Right lobe of liver (tissue), 6 donors: ENCODE measurements around the gene ZNF784. TPM values are rescaled to one million over a fixed set of nuclear protein-coding genes. Genes with fewer than 3 reads are reported as not detected.

ENCODE experiments used
- ATAC-seq, 4 donors: fragments of 200-7000 bp; cut with Tn5 transposase; one replicate each; pipeline ENCODE4 v1.9.1; 2020; ENCODE audit warnings: mild to moderate bottlenecking in 4 of 4, moderate library complexity in 4 of 4
- DNase-seq, 3 donors: peaks; one replicate each; pipeline ENCODE4 v3.0.0-alpha.2; 2020
- H3K27ac ChIP-seq, 3 donors: fragments of 200-600 bp; one replicate each; pipeline ENCODE4 v1.8.0; 2022
- H3K27me3 ChIP-seq, 2 donors: fragments of 200-600 bp; one replicate each; pipeline ENCODE4 v1.8.0; 2022
- H3K36me3 ChIP-seq, 4 donors: fragments of 200-600 bp; sonication (generic) in 1 of 4; one replicate each; pipeline versions ENCODE4 v1.5.1 to v1.8.0; 2017 to 2022; ENCODE audit warnings: control low read depth in 1 of 4
- H3K4me1 ChIP-seq, 4 donors: fragments of 200-600 bp; sonication (generic) in 1 of 4; one replicate each; pipeline versions ENCODE4 v1.5.1 to v1.8.0; 2017 to 2022; ENCODE audit warnings: control low read depth in 1 of 4
- H3K4me3 ChIP-seq, 3 donors: fragments of 200-600 bp; one replicate each; pipeline ENCODE4 v1.8.0; 2022
- H3K9me3 ChIP-seq, 4 donors: fragments of 200-600 bp; sonication (generic) in 1 of 4; one replicate each; pipeline versions ENCODE4 v1.5.1 to v1.8.0; 2017 to 2022; ENCODE audit warnings: control low read depth in 1 of 4
- CTCF ChIP-seq, 4 donors: fragments of 200-600 bp in 3 of 4; fragments of 450-650 bp in 1 of 4; IDR thresholded peaks; one replicate each; pipeline versions ENCODE4 v1.5.1 to v1.8.0; 2016 to 2022; ENCODE audit warnings: antibody characterized with exemption in 4 of 4, mild to moderate bottlenecking in 2 of 4
- POLR2A ChIP-seq: fragments of 450-650 bp; IDR thresholded peaks from one replicate; pipeline ENCODE4 v1.6.1; 2017; ENCODE audit warnings: antibody characterized with exemption, mild to moderate bottlenecking
- WGBS: methylation state at CpG from one replicate; pipeline ENCODE4 v1.1.6; 2018; ENCODE audit warnings: low coverage, low lambda C conversion rate; ENCODE audit not compliant: insufficient coverage; ENCODE audit errors: missing lambda C conversion rate; 5-methylcytosine and 5-hydroxymethylcytosine counted together
- intact Hi-C, 2 donors: fragments of 100-400 bp; cut with DNase I; formaldehyde crosslinking; loops; one replicate each; pipeline versions ENCODE4 v1.11.2 to v1.14.1; 2022
- total RNA-seq, 6 experiments: library from RNA; depleted of rRNA in 2 of 6; stranded (reverse); fragments of >200 nt in 2 of 6; fragmentation: NEBNext Ultra II Directional in 3 of 6; extraction: Animal tissue kit (Norgen Biotek cat#: 25700) in 3 of 6; gene quantifications; one replicate each; pipeline versions ENCODE4 v1.1.0 to v1.2.4, GENCODE V29; 2016 to 2023
- donor health status: DM: no; HTN: yes; CAD: no.
- donor health status: DM: no; HTN: no; CAD: no.
- donor health status: DM: no; HTN: no; CAD: no.
- donor health status: DM: no; HTN: yes; CAD: no.
- donor health status: DM: no; HTN: yes; CAD: no.

The ZNF784 gene
- total RNA-seq, 6 experiments from 2014 or later = 2.9 to 5.5 (median 4.1) TPM

- intact Hi-C loops = no loop called here
- Histone ChIP-seq H3K27me3 (no peaks in the 10 kb centered on the region), H3K4me1 (peaks cover 0 to 37% (median 10%) of the 10 kb centered on the region in 4 donors), H3K27ac (peak overlapping the region; percentile 47 to 76 (median 67)), H3K36me3 (peaks cover 0 to 10% (median 0%) of the 10 kb centered on the region in 4 donors), H3K9me3 (no peaks in the 10 kb centered on the region), H3K4me3 (peak overlapping the region; percentile 74 to 85 (median 81))
- DNase-seq (peak in 2 of 3 donors; percentile 30 to 71), ATAC-seq (peak; percentile 0 to 3 (median 2))
- 2% methylated on average over 9 of the region's 65 CpGs for WGBS
- no peak for TF ChIP-seq CTCF (IDR thresholded peaks at IDR 0.05)
- TF ChIP-seq POLR2A = no peak
Measured at GRCh38 chr19:55642153-55643002, 18.0 kb upstream of the ZNF784 start.

GRCh38 chr19:55641426-55642152, 17.2 kb upstream of the ZNF784 start:
- no peaks in the 10 kb centered on the region for H3K9me3 ChIP-seq
- intact Hi-C loops = no loop called here
- TF ChIP-seq CTCF (IDR thresholded peaks at IDR 0.05) = no peak
- no peak for TF ChIP-seq POLR2A
- no peaks in the 10 kb centered on the region for H3K27me3 ChIP-seq
- peaks cover 0 to 37% (median 11%) of the 10 kb centered on the region in 4 donors for H3K4me1 ChIP-seq
- H3K36me3 ChIP-seq = peaks cover 0 to 10% (median 0%) of the 10 kb centered on the region in 4 donors
- WGBS = under 1% methylated on average over 25 of the region's 25 CpGs
- DNase-seq = peak in 1 of 3 donors; percentile 39
- peak overlapping the region; percentile 74 to 85 (median 81) for H3K4me3 ChIP-seq
- H3K27ac ChIP-seq = peak overlapping the region; percentile 67 to 76 (median 73)
- ATAC-seq = peak in 2 of 4 donors; percentile 1 to 2

GRCh38 chr19:55640577-55641425, 16.4 kb upstream of the ZNF784 start, which contains the start of gene ZNF580:
Gene ZNF580 (plus strand): TSS chr19:55641002. CDS start chr19:55642509, 1,507 bp downstream.
- H3K36me3 ChIP-seq = peaks cover 0 to 10% (median 0%) of the 10 kb centered on the region in 4 donors
- intact Hi-C loops = no loop called here
- peak; percentile 68 to 72 (median 72) for DNase-seq

More at GRCh38 chr19:55640577-55641425, 16.4 kb upstream of the ZNF784 start, which contains the start of gene ZNF580:
- Histone ChIP-seq H3K27ac (peak within 1 kb of the TSS; percentile 67 to 76 (median 73)), H3K9me3 (no peaks in the 10 kb centered on the region), H3K4me3 (peak within 1 kb of the TSS; percentile 74 to 85 (median 81)), H3K4me1 (peaks cover 0 to 45% (median 16%) of the 10 kb centered on the region in 4 donors), H3K27me3 (no peaks in the 10 kb centered on the region)
- WGBS = 0% methylated on average over 21 of the region's 89 CpGs
- ATAC-seq = peak; percentile 57 to 72 (median 64)
- TF ChIP-seq POLR2A (peak; percentile 9), CTCF (IDR thresholded peaks at IDR 0.05) (no peak)
